ENCODE measurements around the gene HSD17B11.
"Not testable (repeated sequence)": the region's sequence is repeated elsewhere in the genome, so short reads cannot be mapped to it uniquely, and the experiment has no call there.

Gene HSD17B11

DNA sequence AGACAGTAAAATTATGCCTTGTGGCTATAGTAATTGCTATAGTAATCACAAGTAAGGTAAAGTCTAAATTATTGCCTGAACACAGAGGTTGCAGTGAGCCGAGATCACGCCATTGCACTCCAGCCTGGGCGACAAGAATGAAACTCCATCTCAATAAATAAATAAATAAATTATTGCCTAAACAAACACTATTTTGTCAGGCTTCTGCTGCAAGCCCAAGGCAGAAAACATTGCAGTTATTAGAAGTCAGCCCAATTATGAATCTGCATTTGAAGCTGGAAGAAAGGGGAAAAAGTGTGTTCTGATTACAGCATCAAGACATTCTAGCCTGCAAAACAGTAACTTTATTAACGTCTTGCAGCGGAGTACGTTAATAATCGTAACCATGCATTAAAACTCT is 85.4 kb downstream of the HSD17B11 start:
- DNase-seq (ENCODE audit: low read depth, low spot score): no peak

GRCh38 chr4:87304745-87305432 is 86.1 kb downstream of the HSD17B11 start:
- no peak for DNase-seq (ENCODE audit: low read depth, low spot score)

DNA sequence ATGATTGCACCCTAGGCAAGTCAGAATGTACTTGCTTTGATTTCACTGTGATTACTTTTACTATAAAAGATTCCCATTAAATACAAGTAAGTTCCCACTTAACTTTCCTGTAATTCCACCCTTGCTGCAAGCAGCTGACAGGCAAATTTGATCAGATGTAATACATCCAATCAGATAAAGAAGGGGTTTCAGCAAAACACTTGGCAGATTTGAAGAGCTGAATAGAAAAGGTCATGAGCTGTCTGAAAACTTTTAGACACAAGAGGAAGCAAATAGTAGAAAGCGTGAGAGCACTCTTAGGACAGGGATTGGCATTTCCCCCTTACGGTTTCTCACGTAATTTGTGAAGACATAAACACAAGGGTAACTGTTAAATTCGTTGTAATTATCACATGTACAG is 91.1 kb downstream of the HSD17B11 start:
- DNase-seq (ENCODE audit: low read depth, low spot score): no peak

- no peak for DNase-seq (ENCODE audit: low read depth, low spot score)
Measured at GRCh38 chr4:87298362-87298761, 92.6 kb downstream of the HSD17B11 start.

GRCh38 chr4:87294911-87295310 is 96.1 kb downstream of the HSD17B11 start:
- not testable (repeated sequence) for DNase-seq (ENCODE audit: low read depth, low spot score)

DNA sequence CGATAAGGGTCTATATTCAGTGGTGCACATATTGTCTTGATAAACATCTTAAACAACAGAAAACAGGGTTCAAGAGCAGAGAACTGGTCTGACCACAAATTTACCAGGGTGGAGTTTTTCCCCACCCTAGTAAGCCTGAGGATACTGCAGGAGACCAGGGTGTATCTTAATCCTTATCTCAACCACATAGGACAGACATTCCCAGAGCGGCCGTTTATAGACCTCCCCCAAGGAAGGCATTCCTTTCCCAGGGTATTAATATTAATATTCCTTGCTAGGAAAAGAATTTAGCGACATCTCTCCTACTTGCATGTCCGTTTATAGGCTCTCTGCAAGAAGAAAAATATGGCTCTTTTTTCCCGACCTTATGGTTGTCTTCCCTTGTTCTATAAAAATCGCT is 97.1 kb downstream of the HSD17B11 start:
- DNase-seq (ENCODE audit: low read depth, low spot score): not testable (repeated sequence)

- no peak for DNase-seq (ENCODE audit: low read depth, low spot score)
Measured at GRCh38 chr4:87286970-87287369, 104.0 kb downstream of the HSD17B11 start.

Data from activated naive CD8-positive, alpha-beta T cell treated with anti-CD3 and anti-CD28 coated beads, Interleukin-2, amount 50 U/mL, for 16 hours (primary cell).